Amniotic epithelial cell (primary cell): Measurements from ENCODE around the gene HCN4.

Experiments
- DNase-seq: peaks from one replicate; pipeline ENCODE4 v3.0.0-alpha.2; 2010; ENCODE audit warnings: low read depth

Gene HCN4

GRCh38 chr15:73345658-73346057 is 23.1 kb downstream of the HCN4 start:
- no peak for DNase-seq

- DNase-seq, result peak; percentile 6
Measured at GRCh38 chr15:73344056-73344455, 24.7 kb downstream of the HCN4 start.

- no peak for DNase-seq
Measured at GRCh38 chr15:73341886-73342600, 26.7 kb downstream of the HCN4 start.

- DNase-seq, result no peak
Measured at GRCh38 chr15:73340502-73341192, 28.1 kb downstream of the HCN4 start.

- DNase-seq, result no peak
Measured at GRCh38 chr15:73338606-73339374, 30.0 kb downstream of the HCN4 start.

- DNase-seq, result no peak
Measured at GRCh38 chr15:73338058-73338457, 30.7 kb downstream of the HCN4 start.

- DNase-seq, result no peak
Measured at GRCh38 chr15:73337187-73337586, 31.6 kb downstream of the HCN4 start.

GRCh38 chr15:73336756-73337155 is 32.0 kb downstream of the HCN4 start:
- no peak for DNase-seq

GRCh38 chr15:73335471-73335870 is 33.3 kb downstream of the HCN4 start:
- DNase-seq, result no peak

- no peak for DNase-seq
Measured at GRCh38 chr15:73335026-73335425, 33.7 kb downstream of the HCN4 start.

GRCh38 chr15:73334086-73334485 is 34.7 kb downstream of the HCN4 start:
- no peak for DNase-seq

- DNase-seq, result no peak
Measured at GRCh38 chr15:73333001-73333400, 35.8 kb downstream of the HCN4 start.

GRCh38 chr15:73331991-73332925 is 36.5 kb downstream of the HCN4 start:
- DNase-seq, result no peak

GRCh38 chr15:73331501-73331900 is 37.3 kb downstream of the HCN4 start:
- DNase-seq, result no peak

- DNase-seq, result no peak
Measured at GRCh38 chr15:73330206-73331051, 38.3 kb downstream of the HCN4 start.

GRCh38 chr15:73329501-73330200 is 39.1 kb downstream of the HCN4 start:
- DNase-seq, result no peak

- no peak for DNase-seq
Measured at GRCh38 chr15:73328981-73329380, 39.8 kb downstream of the HCN4 start.

GRCh38 chr15:73328149-73328820 is 40.5 kb downstream of the HCN4 start:
- no peak for DNase-seq

- DNase-seq, result no peak
Measured at GRCh38 chr15:73326157-73326556, 42.6 kb downstream of the HCN4 start.
